Mammary epithelial cell (primary cell): Measurements from ENCODE around the gene LYST.

Experiments
- EZH2 ChIP-seq: IDR thresholded peaks from 2 replicates; pipeline ENCODE4 v1.6.1; 2012; ENCODE audit warnings: low read length, inconsistent platforms, borderline replicate concordance
- TF ChIP-seq, protein P1 (sequence below), 2 donors: IDR thresholded peaks in 1 of 2; conservative IDR thresholded peaks in 1 of 2; 2 replicates each; pipeline ENCODE4 v1.5.1; 2011 to 2012; ENCODE audit warnings: inconsistent platforms in 2 of 2, low read length in 2 of 2, mild to moderate bottlenecking in 2 of 2, control low read depth in 1 of 2, low read depth in 1 of 2; ENCODE audit not compliant: insufficient read depth in 1 of 2; ENCODE audit errors: extremely low read depth in 1 of 2

- TF ChIP-seq, protein P1, sequence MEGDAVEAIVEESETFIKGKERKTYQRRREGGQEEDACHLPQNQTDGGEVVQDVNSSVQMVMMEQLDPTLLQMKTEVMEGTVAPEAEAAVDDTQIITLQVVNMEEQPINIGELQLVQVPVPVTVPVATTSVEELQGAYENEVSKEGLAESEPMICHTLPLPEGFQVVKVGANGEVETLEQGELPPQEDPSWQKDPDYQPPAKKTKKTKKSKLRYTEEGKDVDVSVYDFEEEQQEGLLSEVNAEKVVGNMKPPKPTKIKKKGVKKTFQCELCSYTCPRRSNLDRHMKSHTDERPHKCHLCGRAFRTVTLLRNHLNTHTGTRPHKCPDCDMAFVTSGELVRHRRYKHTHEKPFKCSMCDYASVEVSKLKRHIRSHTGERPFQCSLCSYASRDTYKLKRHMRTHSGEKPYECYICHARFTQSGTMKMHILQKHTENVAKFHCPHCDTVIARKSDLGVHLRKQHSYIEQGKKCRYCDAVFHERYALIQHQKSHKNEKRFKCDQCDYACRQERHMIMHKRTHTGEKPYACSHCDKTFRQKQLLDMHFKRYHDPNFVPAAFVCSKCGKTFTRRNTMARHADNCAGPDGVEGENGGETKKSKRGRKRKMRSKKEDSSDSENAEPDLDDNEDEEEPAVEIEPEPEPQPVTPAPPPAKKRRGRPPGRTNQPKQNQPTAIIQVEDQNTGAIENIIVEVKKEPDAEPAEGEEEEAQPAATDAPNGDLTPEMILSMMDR (conservative IDR thresholded peaks at IDR 0.05 in 1 of 2, IDR thresholded peaks at IDR 0.05 in 1 of 2; ENCODE audit: extremely low read depth in 1 of 2, insufficient read depth in 1 of 2, low read depth in 1 of 2, low read length in 2 of 2): no peak
- TF ChIP-seq EZH2: no peak
Measured at GRCh38 chr1:235857756-235858155, 8.9 kb downstream of the LYST start.
